Ureter (tissue), 1 donor: ENCODE results near the gene ASB2. TPM values are rescaled to one million over a fixed set of nuclear protein-coding genes. Genes with fewer than 3 reads are reported as not detected.
A peak's percentile ranks its signal among the peaks of the same experiment; 100 is the strongest.

Experiments used
- DNase-seq: peaks from one replicate; pipeline ENCODE4 v3.0.0-alpha.2; 2020; ENCODE audit warnings: low spot score
- total RNA-seq: library from RNA; stranded (reverse); gene quantifications from one replicate; pipeline ENCODE4 v1.2.4, GENCODE V29; 2023
- donor health status: DM: yes; HTN: yes; CAD: no.

The ASB2 gene
- total RNA-seq, 1 donor from 2014 or later, result 35.1 TPM

- peak; percentile 34 for DNase-seq
Measured at GRCh38 chr14:93926873-93927799, 49.2 kb downstream of the ASB2 start, which contains the start of gene FAM181A. Gene FAM181A, plus strand, starts transcription at chr14:93927344. Its CDS starts 942 bp downstream, at chr14:93928286.

GRCh38 chr14:93926245-93926872, 50.0 kb downstream of the ASB2 start:
- peak; percentile 34 for DNase-seq

GRCh38 chr14:93925374-93925895, 50.9 kb downstream of the ASB2 start:
- DNase-seq, result no peak

- no peak for DNase-seq
Measured at GRCh38 chr14:93924592-93925355, 51.6 kb downstream of the ASB2 start.

GRCh38 chr14:93923626-93924025, 52.7 kb downstream of the ASB2 start:
- DNase-seq, result no peak

GRCh38 chr14:93921001-93921806, 55.2 kb downstream of the ASB2 start:
- DNase-seq, result no peak

GRCh38 chr14:93917141-93917540, 59.2 kb downstream of the ASB2 start:
- no peak for DNase-seq

GRCh38 chr14:93916498-93916897, 59.9 kb downstream of the ASB2 start:
- no peak for DNase-seq

GRCh38 chr14:93915800-93916199, 60.6 kb downstream of the ASB2 start:
- DNase-seq, result no peak

- no peak for DNase-seq
Measured at GRCh38 chr14:93915070-93915705, 61.2 kb downstream of the ASB2 start.

- no peak for DNase-seq
Measured at GRCh38 chr14:93914278-93914677, 62.1 kb downstream of the ASB2 start.

GRCh38 chr14:93912782-93913181, 63.6 kb downstream of the ASB2 start:
- DNase-seq, result no peak

GRCh38 chr14:93911975-93912615, 64.3 kb downstream of the ASB2 start:
- DNase-seq, result no peak

- DNase-seq, result no peak
Measured at GRCh38 chr14:93909429-93910128, 66.8 kb downstream of the ASB2 start.

GRCh38 chr14:93906341-93907329, 69.7 kb downstream of the ASB2 start:
- DNase-seq, result peak; percentile 70

- no peak for DNase-seq
Measured at GRCh38 chr14:93905623-93906022, 70.7 kb downstream of the ASB2 start.

- DNase-seq, result no peak
Measured at GRCh38 chr14:93903342-93904184, 72.8 kb downstream of the ASB2 start.
